Cardiac muscle cell (in vitro differentiated cells and primary cell): ENCODE data around the gene LAMA4. TPM values are rescaled to one million over a fixed set of nuclear protein-coding genes. Genes with fewer than 3 reads are reported as not detected.
A peak's percentile ranks its signal among the peaks of the same experiment; 100 is the strongest.

Source experiments
- DNase-seq, 2 donors: peaks; one replicate each; pipeline versions ENCODE4 v3.0.0 to v3.0.0-alpha.2; 2010 to 2017; ENCODE audit warnings: low read depth in 1 of 2, low spot score in 1 of 2
- H3K27ac ChIP-seq: fragments of 200-600 bp; sonication (generic); 2 replicates; pipeline ENCODE4 v1.5.1; 2016
- H3K27me3 ChIP-seq: fragments of 200-600 bp; sonication (generic); 2 replicates; pipeline ENCODE4 v1.6.0; 2016; ENCODE audit warnings: control low read depth
- H3K36me3 ChIP-seq: fragments of 200-600 bp; sonication (generic); 2 replicates; pipeline ENCODE4 v1.5.1; 2016; ENCODE audit warnings: control low read depth
- H3K4me1 ChIP-seq: fragments of 200-600 bp; sonication (generic); 2 replicates; pipeline ENCODE4 v1.8.1; 2017; ENCODE audit warnings: low read depth, mild to moderate bottlenecking, mixed run types
- H3K4me3 ChIP-seq: fragments of 200-600 bp; sonication (generic); 2 replicates; pipeline ENCODE4 v1.5.1; 2016; ENCODE audit warnings: mild to moderate bottlenecking
- H3K9me3 ChIP-seq: fragments of 200-600 bp; sonication (generic); 2 replicates; pipeline ENCODE4 v1.5.1; 2017; ENCODE audit warnings: low read depth, mild to moderate bottlenecking, control low read depth
- polyA plus RNA-seq: library from polyadenylated mRNA; unstranded; fragments of >200 nt; fragmentation: Nextera tagmentation; extraction: Ambion mirVana; gene quantifications from 2 replicates; pipeline ENCODE4 v1.2.1, GENCODE V29; 2016
- total RNA-seq: library from RNA; depleted of rRNA; stranded (reverse); fragments of >200 nt; gene quantifications from 2 replicates; pipeline ENCODE4 v1.2.3, GENCODE V29; 2016
- TF ChIP-seq, protein P1 (sequence below): IDR thresholded peaks from 2 replicates; pipeline ENCODE4 v1.5.1; 2012; ENCODE audit warnings: low read depth, mild to moderate bottlenecking, low read length

Gene LAMA4
- total and polyA plus RNA-seq, 2 experiments from 2014 or later, result 162 to 304 TPM

- no peak overlapping the region for H3K27ac ChIP-seq
- H3K36me3 ChIP-seq, result peaks cover 41% of the 10 kb centered on the region
- no peak overlapping the region for H3K4me3 ChIP-seq
- no peaks in the 10 kb centered on the region for H3K9me3 ChIP-seq
- peak in 1 of 2 donors; percentile 49 for DNase-seq
- TF ChIP-seq, protein P1, sequence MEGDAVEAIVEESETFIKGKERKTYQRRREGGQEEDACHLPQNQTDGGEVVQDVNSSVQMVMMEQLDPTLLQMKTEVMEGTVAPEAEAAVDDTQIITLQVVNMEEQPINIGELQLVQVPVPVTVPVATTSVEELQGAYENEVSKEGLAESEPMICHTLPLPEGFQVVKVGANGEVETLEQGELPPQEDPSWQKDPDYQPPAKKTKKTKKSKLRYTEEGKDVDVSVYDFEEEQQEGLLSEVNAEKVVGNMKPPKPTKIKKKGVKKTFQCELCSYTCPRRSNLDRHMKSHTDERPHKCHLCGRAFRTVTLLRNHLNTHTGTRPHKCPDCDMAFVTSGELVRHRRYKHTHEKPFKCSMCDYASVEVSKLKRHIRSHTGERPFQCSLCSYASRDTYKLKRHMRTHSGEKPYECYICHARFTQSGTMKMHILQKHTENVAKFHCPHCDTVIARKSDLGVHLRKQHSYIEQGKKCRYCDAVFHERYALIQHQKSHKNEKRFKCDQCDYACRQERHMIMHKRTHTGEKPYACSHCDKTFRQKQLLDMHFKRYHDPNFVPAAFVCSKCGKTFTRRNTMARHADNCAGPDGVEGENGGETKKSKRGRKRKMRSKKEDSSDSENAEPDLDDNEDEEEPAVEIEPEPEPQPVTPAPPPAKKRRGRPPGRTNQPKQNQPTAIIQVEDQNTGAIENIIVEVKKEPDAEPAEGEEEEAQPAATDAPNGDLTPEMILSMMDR, result no peak
- no peaks in the 10 kb centered on the region for H3K27me3 ChIP-seq
- peaks cover 18% of the 10 kb centered on the region for H3K4me1 ChIP-seq
Observed at GRCh38 chr6:112207776-112208175, 46.6 kb downstream of the LAMA4 start.

GRCh38 chr6:112207131-112207530 is 47.2 kb downstream of the LAMA4 start:
- peaks cover 18% of the 10 kb centered on the region for H3K4me1 ChIP-seq
- DNase-seq, result no peak

DNA sequence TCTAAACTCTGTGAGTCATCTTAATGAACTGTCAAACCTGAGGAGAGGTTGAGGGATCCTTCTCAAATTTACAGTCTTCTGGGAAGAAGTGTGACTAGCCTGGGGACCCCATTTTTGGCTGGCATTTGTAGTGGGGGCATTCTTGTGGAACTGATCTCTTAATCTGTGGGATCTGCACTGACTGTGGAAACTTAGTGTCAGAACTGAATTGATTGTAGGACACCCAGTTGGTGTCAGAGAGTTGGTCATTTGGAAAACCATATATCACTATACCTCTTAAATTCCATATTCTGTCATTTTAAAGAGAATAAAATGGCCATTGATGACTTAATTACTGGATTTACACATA is 48.3 kb downstream of the LAMA4 start:
- Histone ChIP-seq H3K4me1 (peaks cover 18% of the 10 kb centered on the region), H3K36me3 (peaks cover 35% of the 10 kb centered on the region), H3K27ac (no peak overlapping the region), H3K4me3 (no peak overlapping the region), H3K9me3 (no peaks in the 10 kb centered on the region), H3K27me3 (no peaks in the 10 kb centered on the region)
- TF ChIP-seq, protein P1, result no peak
- no peak for DNase-seq

More at GRCh38 chr6:112207131-112207530, 47.2 kb downstream of the LAMA4 start:
- Histone ChIP-seq H3K27ac (no peak overlapping the region), H3K9me3 (no peaks in the 10 kb centered on the region), H3K4me3 (no peak overlapping the region), H3K27me3 (no peaks in the 10 kb centered on the region), H3K36me3 (peaks cover 36% of the 10 kb centered on the region)
- TF ChIP-seq, protein P1, result no peak

DNA sequence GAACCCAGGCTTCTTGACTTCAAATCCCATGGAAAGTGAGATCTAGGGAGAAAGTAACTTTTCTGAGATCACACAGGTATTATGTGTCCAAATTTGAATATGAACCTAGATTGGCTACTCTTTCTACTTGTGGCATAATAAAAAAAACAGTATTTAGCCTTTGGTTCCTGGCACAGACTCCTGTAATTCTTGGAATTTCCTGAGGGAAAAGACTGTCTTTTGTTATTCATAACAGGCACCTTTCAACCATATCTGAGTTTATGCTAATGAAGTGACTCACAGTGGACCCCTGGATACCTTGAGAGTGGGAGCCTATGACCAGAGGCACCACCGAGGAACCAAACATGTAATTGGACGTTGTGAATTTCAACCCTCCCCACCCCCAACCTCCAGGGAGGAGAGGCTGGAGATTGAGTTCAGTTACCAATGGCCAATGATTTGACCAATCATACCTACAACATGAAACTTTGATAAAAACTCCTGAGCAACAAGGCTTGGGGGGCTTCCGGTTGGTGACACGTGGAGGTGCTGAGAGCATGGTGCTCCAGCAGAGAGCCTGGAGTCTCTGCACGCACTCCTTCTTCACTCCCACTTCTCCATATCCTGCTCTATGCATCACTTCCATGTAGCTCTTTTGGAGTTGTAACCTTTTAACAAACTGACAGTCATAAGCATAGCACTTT is 48.8 kb downstream of the LAMA4 start:
- H3K9me3 ChIP-seq, result no peaks in the 10 kb centered on the region
- TF ChIP-seq, protein P1, result no peak
- H3K4me3 ChIP-seq, result no peak overlapping the region
- H3K36me3 ChIP-seq, result peaks cover 32% of the 10 kb centered on the region
- no peaks in the 10 kb centered on the region for H3K27me3 ChIP-seq
- H3K27ac ChIP-seq, result no peak overlapping the region
- DNase-seq, result peak; percentile 21 to 77
- H3K4me1 ChIP-seq, result peaks cover 18% of the 10 kb centered on the region

GRCh38 chr6:112204350-112204706 is 50.0 kb downstream of the LAMA4 start:
- H3K4me1 ChIP-seq, result peaks cover 21% of the 10 kb centered on the region
- H3K27me3 ChIP-seq, result no peaks in the 10 kb centered on the region
- H3K27ac ChIP-seq, result no peak overlapping the region
- H3K36me3 ChIP-seq, result peaks cover 32% of the 10 kb centered on the region
- TF ChIP-seq, protein P1, result no peak
- H3K4me3 ChIP-seq, result no peak overlapping the region
- no peaks in the 10 kb centered on the region for H3K9me3 ChIP-seq
- no peak for DNase-seq
